Right atrium auricular region (tissue), 2 donors: ENCODE data around the gene SIM2. TPM values are rescaled to one million over a fixed set of nuclear protein-coding genes. Genes with fewer than 3 reads are reported as not detected.

Source experiments
- DNase-seq: peaks from one replicate; pipeline ENCODE4 v3.0.0-alpha.2; 2019; ENCODE audit warnings: low spot score
- H3K27ac ChIP-seq, 2 donors: fragments of 200-600 bp; sonication (generic); 1 replicate in 1 of 2; 2 replicates in 1 of 2; pipeline ENCODE4 v1.5.1; 2016 to 2019
- H3K27me3 ChIP-seq, 2 donors: fragments of 200-600 bp; sonication (generic); one replicate each; pipeline versions ENCODE4 v1.5.1 to v1.6.0; 2017 to 2019
- H3K36me3 ChIP-seq: fragments of 200-600 bp; sonication (generic); one replicate; pipeline ENCODE4 v1.5.1; 2016
- H3K4me1 ChIP-seq, 2 donors: fragments of 200-600 bp; sonication (generic); one replicate each; pipeline versions ENCODE4 v1.5.1 to v1.6.0; 2017 to 2019
- H3K4me3 ChIP-seq, 2 donors: fragments of 200-600 bp; sonication (generic); 1 replicate in 1 of 2; 2 replicates in 1 of 2; pipeline ENCODE4 v1.5.1; 2017 to 2019; ENCODE audit warnings: mild to moderate bottlenecking in 1 of 2, moderate library complexity in 1 of 2
- H3K9me3 ChIP-seq, 2 donors: fragments of 200-600 bp; sonication (generic); one replicate each; pipeline ENCODE4 v1.5.1; 2019
- total RNA-seq, 2 donors: library from RNA; depleted of rRNA; stranded (reverse); fragments of >200 nt; gene quantifications; one replicate each; pipeline ENCODE4 v1.1.0, GENCODE V29; 2016
- TF ChIP-seq, protein P1 (sequence below), 2 donors: fragments of 200-600 bp; sonication (generic); IDR thresholded peaks; one replicate each; pipeline ENCODE4 v1.5.1; 2019; ENCODE audit warnings: antibody characterized with exemption in 2 of 2

Gene SIM2
- total RNA-seq, 2 donors from 2014 or later, result not detected

DNA sequence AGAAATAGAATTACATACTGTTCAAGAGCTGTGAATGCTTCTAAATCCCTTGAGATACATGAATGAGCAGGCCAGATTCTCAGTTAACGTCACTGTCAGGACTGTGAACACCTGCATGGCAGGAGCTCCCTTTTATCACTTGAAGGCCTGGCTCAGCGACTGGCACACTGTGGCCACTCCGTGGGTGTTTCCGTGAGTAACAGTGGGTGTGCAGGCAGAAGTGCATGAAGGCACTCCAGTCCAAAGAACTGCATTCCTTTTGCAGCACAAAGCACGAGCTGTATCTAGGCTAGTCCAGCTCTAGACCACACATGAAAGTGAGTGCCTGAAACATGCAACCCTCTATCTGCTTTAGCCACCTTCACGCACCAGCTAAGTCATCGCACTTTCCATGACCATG, 9.6 kb upstream of the SIM2 start:
- H3K27me3 ChIP-seq, result peaks cover 19 to 35% of the 10 kb centered on the region in 2 donors
- TF ChIP-seq, protein P1, sequence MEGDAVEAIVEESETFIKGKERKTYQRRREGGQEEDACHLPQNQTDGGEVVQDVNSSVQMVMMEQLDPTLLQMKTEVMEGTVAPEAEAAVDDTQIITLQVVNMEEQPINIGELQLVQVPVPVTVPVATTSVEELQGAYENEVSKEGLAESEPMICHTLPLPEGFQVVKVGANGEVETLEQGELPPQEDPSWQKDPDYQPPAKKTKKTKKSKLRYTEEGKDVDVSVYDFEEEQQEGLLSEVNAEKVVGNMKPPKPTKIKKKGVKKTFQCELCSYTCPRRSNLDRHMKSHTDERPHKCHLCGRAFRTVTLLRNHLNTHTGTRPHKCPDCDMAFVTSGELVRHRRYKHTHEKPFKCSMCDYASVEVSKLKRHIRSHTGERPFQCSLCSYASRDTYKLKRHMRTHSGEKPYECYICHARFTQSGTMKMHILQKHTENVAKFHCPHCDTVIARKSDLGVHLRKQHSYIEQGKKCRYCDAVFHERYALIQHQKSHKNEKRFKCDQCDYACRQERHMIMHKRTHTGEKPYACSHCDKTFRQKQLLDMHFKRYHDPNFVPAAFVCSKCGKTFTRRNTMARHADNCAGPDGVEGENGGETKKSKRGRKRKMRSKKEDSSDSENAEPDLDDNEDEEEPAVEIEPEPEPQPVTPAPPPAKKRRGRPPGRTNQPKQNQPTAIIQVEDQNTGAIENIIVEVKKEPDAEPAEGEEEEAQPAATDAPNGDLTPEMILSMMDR (IDR thresholded peaks at IDR 0.05), result no peak

DNA sequence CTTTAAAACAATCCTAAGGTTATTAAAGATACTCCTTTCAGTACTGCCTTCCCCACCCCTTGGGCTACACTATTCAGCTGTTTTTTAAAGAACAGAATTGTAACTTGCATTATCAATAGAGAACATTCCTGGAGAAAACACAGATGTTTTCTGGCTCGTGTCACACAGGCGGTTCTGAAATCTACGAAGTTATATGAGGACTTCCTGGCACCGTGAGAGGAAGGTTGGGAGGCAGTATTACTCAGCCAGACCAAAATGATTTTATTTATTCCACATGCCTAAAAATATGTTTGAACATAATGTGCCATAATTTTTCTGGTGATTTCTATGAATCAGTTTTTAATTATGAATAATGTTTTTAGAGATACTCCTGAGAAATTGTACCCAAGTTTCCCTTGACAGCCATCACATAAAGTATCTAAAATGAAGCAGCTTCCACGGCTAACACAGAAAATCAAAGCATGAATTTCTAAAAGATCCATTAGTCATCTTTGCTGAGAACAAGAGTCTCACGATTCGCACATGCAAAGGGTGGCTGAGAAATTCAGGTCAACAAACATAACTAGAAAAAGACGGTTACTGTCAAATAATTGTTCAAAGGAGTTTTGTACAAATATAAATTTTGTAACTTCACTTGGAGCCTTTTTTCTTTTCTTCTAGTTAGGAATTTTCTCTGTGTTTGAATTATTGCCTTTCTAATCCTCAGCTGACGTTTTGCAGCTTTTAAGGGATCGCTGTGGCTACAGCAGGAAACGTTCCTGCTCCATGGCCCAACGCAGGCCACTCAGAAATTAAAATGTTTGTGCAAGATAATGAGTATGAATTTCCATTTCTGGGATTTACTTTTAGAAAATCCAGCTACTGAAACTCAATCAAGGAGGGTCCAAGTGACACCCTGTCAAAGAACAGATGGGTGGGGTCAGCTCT, 8.0 kb upstream of the SIM2 start:
- Histone ChIP-seq H3K36me3 (no peaks in the 10 kb centered on the region), H3K9me3 (no peaks in the 10 kb centered on the region), H3K4me1 (peaks cover 0 to 10% of the 10 kb centered on the region in 2 donors), H3K27me3 (peaks cover 34 to 47% of the 10 kb centered on the region in 2 donors), H3K4me3 (no peak overlapping the region), H3K27ac (no peak overlapping the region)
- TF ChIP-seq, protein P1 (IDR thresholded peaks at IDR 0.05), result no peak
- DNase-seq, result no peak

More for the DNA sequence above, 9.6 kb upstream of the SIM2 start:
- Histone ChIP-seq H3K9me3 (no peaks in the 10 kb centered on the region), H3K36me3 (no peaks in the 10 kb centered on the region), H3K27ac (no peak overlapping the region), H3K4me1 (peaks cover 0 to 14% of the 10 kb centered on the region in 2 donors), H3K4me3 (no peak overlapping the region)
- no peak for DNase-seq

DNA sequence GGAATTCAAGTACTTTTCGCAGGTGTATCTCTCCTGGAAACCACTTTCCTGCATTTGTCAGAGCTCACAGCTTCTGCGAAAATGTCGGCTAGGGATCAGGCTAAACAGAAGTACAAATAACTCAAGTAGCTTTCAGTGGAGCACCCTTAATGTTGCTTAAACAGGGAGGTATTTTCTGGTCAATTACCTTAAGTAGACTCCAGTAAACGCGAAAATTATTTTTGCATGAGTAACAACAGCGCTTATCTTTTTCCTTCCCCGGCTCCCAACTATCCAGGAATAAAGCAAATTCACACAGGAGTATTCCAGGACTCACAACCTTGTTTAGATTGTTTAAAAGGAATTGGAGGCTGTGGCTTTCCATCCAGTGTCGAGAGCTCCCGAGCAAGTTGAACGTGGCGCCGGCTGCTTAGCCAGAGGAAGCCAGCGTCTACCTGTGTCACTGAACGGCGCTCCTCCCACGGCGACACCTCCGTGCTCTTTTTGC, 7.3 kb upstream of the SIM2 start:
- Histone ChIP-seq H3K9me3 (no peaks in the 10 kb centered on the region), H3K27ac (no peak overlapping the region), H3K4me3 (no peak overlapping the region), H3K27me3 (peaks cover 42 to 51% of the 10 kb centered on the region in 2 donors), H3K4me1 (peaks cover 0 to 11% of the 10 kb centered on the region in 2 donors), H3K36me3 (no peaks in the 10 kb centered on the region)
- DNase-seq, result no peak
- TF ChIP-seq, protein P1 (IDR thresholded peaks at IDR 0.05), result no peak

DNA sequence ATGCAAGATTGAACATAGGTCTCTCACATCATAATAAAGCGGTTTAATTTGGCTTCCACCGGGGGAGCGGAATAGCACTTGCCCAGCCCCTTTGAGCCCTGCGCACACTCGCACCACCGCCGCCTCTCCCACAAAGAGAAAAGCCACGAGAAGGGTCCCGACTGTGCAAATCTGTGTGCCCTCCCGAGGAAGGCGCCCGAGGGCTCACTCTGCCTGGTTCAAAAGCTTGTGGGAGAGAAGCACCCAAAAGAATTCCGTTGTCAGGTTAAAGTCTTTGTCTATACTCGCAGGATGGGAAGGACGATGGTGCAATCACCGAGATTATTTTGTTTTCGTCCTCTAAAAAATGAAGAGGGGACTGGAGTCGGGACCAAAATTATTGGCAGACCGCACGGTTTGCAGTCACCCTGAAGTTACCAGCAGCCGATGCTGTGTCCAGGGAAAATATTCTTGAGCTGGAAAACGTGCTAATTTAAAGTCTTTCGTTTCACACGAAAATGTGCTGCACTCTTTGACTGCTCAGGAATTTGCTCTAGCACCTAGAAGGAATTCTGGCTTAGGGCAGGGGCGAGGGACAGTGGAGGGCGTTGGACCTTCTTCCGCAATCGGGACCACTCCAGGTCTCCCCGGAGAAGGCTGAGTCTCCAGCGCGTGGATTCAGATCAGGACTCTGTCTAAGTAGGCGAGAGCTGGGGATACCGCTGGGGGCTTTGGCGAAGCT, 6.6 kb upstream of the SIM2 start:
- TF ChIP-seq, protein P1 (IDR thresholded peaks at IDR 0.05), result no peak
- Histone ChIP-seq H3K36me3 (no peaks in the 10 kb centered on the region), H3K4me1 (peaks cover 0 to 18% of the 10 kb centered on the region in 2 donors), H3K27me3 (peaks cover 48 to 58% of the 10 kb centered on the region in 2 donors), H3K4me3 (no peak overlapping the region), H3K27ac (no peak overlapping the region), H3K9me3 (no peaks in the 10 kb centered on the region)
- no peak for DNase-seq

DNA sequence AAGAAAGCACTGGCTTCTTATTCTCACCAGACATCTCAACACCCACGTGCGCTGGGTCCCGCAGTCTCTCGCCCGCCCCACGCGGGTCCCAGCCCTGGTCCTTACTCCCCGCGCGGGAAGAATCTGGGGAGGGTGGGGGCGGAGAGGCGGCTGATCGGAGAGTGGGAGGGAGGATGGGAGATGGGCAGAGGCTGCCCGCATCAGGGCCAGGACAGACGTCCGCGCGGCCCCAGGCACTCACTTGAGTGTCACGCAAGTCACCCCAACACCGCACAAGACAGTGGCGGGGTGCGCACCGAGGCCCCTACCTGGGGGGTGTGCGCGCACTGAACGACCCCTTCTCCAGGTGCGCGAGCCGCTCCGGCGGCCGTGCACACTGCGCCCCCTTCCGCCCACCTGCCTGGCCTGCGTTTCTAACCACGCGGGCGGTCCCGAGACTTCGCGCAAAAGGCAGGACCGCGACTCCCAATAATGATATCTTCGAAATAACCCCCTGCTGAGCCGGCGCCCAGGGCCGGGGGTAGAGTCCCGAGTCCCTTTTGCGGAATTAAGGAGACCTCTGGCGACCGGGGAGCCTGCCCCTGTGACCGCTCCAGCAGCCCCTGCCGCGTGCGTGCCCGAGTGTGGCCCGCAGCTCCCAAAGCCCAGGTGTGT, 6.0 kb upstream of the SIM2 start:
- Histone ChIP-seq H3K9me3 (no peaks in the 10 kb centered on the region), H3K27ac (no peak overlapping the region), H3K27me3 (peaks cover 55 to 65% of the 10 kb centered on the region in 2 donors), H3K36me3 (no peaks in the 10 kb centered on the region), H3K4me1 (peaks cover 0 to 25% of the 10 kb centered on the region in 2 donors), H3K4me3 (no peak overlapping the region)
- DNase-seq, result no peak
- TF ChIP-seq, protein P1 (IDR thresholded peaks at IDR 0.05), result no peak
